Bronchial epithelial cell (primary cell): ENCODE measurements around the gene GMPPA. TPM values are rescaled to one million over a fixed set of nuclear protein-coding genes. Genes with fewer than 3 reads are reported as not detected.

Experiments used
- total RNA-seq: library from RNA; depleted of rRNA; stranded (reverse); fragments of >200 nt; gene quantifications from 2 replicates; pipeline ENCODE4 v1.2.1, GENCODE V29; 2014

The GMPPA gene
- total RNA-seq, 1 donor from 2014 or later: 49.0 TPM

Other genes starting within 250 kb of the GMPPA start
- gene TUBA4B, start 245.6 kb upstream of the GMPPA start, total RNA-seq: not detected in 2 replicates
- gene TUBA4A, start 245.0 kb upstream of the GMPPA start, total RNA-seq: 47.9 and 68.7 TPM in 2 replicates
- 57.6 and 60.0 TPM in 2 replicates for gene DNAJB2, start 219.5 kb upstream of the GMPPA start, total RNA-seq
- 0.13 and 1.3 TPM in 2 replicates for gene PTPRN, start 189.5 kb upstream of the GMPPA start, total RNA-seq
- gene RESP18, start 166.1 kb upstream of the GMPPA start, total RNA-seq: not detected in 2 replicates
- 50.8 and 60.4 TPM in 2 replicates for gene DNPEP, start 111.0 kb upstream of the GMPPA start, total RNA-seq
- gene DES, start 80.5 kb upstream of the GMPPA start, total RNA-seq: not detected in 2 replicates
- gene SPEG, start 64.0 kb upstream of the GMPPA start, total RNA-seq: 1.8 and 2.4 TPM in 2 replicates
- gene ASIC4, start 15.6 kb downstream of the GMPPA start, total RNA-seq: under 0.01 and 0.53 TPM in 2 replicates
- 52.7 and 85.5 TPM in 2 replicates for gene CHPF, start 44.9 kb downstream of the GMPPA start, total RNA-seq
- under 0.01 and 0.13 TPM in 2 replicates for gene TMEM198, start 45.1 kb downstream of the GMPPA start, total RNA-seq
- 9.2 and 15.2 TPM in 2 replicates for gene OBSL1, start 72.6 kb downstream of the GMPPA start, total RNA-seq
- under 0.01 and 0.13 TPM in 2 replicates for gene INHA, start 73.4 kb downstream of the GMPPA start, total RNA-seq
- gene STK11IP, start 99.0 kb downstream of the GMPPA start, total RNA-seq: 11.3 and 16.9 TPM in 2 replicates
- 1.6 and 3.6 TPM in 2 replicates for gene SLC4A3, start 128.7 kb downstream of the GMPPA start, total RNA-seq